HepG2 (cell line): ENCODE measurements around the gene JHY. TPM values are rescaled to one million over a fixed set of nuclear protein-coding genes. Genes with fewer than 3 reads are reported as not detected.

ENCODE experiments used
- ATAC-seq: fragments of 200-7000 bp; cut with Tn5 transposase; 3 replicates; pipeline ENCODE4 v1.9.1; 2020; ENCODE audit warnings: mild to moderate bottlenecking, moderate library complexity
- BruUV-seq: library from RNA; stranded (reverse); fragments of 400-500 nt; replicated peaks from 2 replicates; lab custom pipeline; 2021; lab: Mats Ljungman, UMichigan
- CTCF ChIA-PET: fragments of 300-600 bp; formaldehyde crosslinking; extraction: SDS; loops from one replicate; lab custom pipeline; 2021; ENCODE audit warnings: low total read pairs, inconsistent platforms, low intra/inter-chr PET ratio; lab: Yijun Ruan, JAX
- POLR2A ChIA-PET: fragments of 350-600 bp; sonication (Branson Sonifier 250); formaldehyde crosslinking; loops from one replicate; lab custom pipeline; 2020; ENCODE audit warnings: antibody characterized with exemption, inconsistent platforms; lab: Yijun Ruan, JAX
- DNase-seq: peaks from one replicate; pipeline ENCODE4 v3.0.0-alpha.2; 2015; ENCODE audit warnings: low spot score
- FAIRE-seq: peaks from 3 replicates; lab custom pipeline; 2011; peaks lifted over from hg19 to GRCh38; lab: Jason Lieb, UNC
- H2AFZ ChIP-seq: one replicate; pipeline ENCODE4 v1.6.1; 2011; ENCODE audit warnings: low read length, inconsistent platforms
- H3K27ac ChIP-seq: fragments of 300-600 bp; 3 replicates; pipeline ENCODE4 v1.8.0; 2011; ENCODE audit warnings: mixed run types, mild to moderate bottlenecking, mixed read lengths, low read length, inconsistent platforms; ENCODE audit not compliant: insufficient read depth; ENCODE audit errors: extremely low read length
- H3K27me3 ChIP-seq, 2 experiments: fragments of 200-600 bp in 1 of 2; 2 replicates in 1 of 2; 3 replicates in 1 of 2; pipeline versions ENCODE4 v1.6.0 to v1.8.0; 2011; ENCODE audit warnings: low read length in 2 of 2, mild to moderate bottlenecking in 2 of 2, moderate library complexity in 2 of 2, inconsistent platforms in 1 of 2; ENCODE audit not compliant: insufficient read depth in 2 of 2, control insufficient read depth in 1 of 2
- H3K36me3 ChIP-seq, 2 experiments: fragments of 200-600 bp in 1 of 2; replicated peaks in 1 of 2; 2 replicates in 1 of 2; 3 replicates in 1 of 2; pipeline versions ENCODE4 v1.5.1 to v1.8.0; 2011; ENCODE audit warnings: low read length in 2 of 2, inconsistent platforms in 1 of 2; ENCODE audit not compliant: insufficient read depth in 2 of 2, control insufficient read depth in 1 of 2
- H3K4me1 ChIP-seq: 2 replicates; pipeline ENCODE4 v1.5.1; 2012; ENCODE audit warnings: low read length, inconsistent platforms; ENCODE audit not compliant: insufficient read depth
- H3K4me2 ChIP-seq: 2 replicates; pipeline ENCODE4 v1.6.0; 2011; ENCODE audit warnings: low read depth, low read length, inconsistent platforms
- H3K4me3 ChIP-seq, 3 experiments: fragments of 200-600 bp in 1 of 3; sonication (generic), shearing (Covaris generic) in 1 of 3; replicated peaks in 1 of 3; 2 replicates each; pipeline ENCODE4 v1.5.1; 2011 to 2016; ENCODE audit warnings: low read length in 3 of 3, inconsistent platforms in 2 of 3, low read depth in 2 of 3, mild to moderate bottlenecking in 2 of 3, control low read depth in 1 of 3, mixed read lengths in 1 of 3; ENCODE audit not compliant: insufficient read depth in 1 of 3
- H3K79me2 ChIP-seq: one replicate; pipeline ENCODE4 v1.6.1; 2011; ENCODE audit warnings: low read length, inconsistent platforms; ENCODE audit not compliant: insufficient read depth
- H3K9ac ChIP-seq: 2 replicates; pipeline ENCODE4 v1.6.0; 2011; ENCODE audit warnings: mild to moderate bottlenecking, low read depth, low read length, inconsistent platforms; ENCODE audit not compliant: insufficient read depth
- H3K9me3 ChIP-seq: 2 replicates; pipeline ENCODE4 v1.5.1; 2012; ENCODE audit warnings: mild to moderate bottlenecking, low read length
- H4K20me1 ChIP-seq: 2 replicates; pipeline ENCODE4 v1.6.0; 2011; ENCODE audit warnings: inconsistent platforms, mild to moderate bottlenecking, low read length, moderate library complexity; ENCODE audit not compliant: insufficient read depth
- ATF7 ChIP-seq, 2 experiments: fragments of 450-650 bp in 1 of 2; sonication (generic) in 1 of 2; formaldehyde crosslinking in 1 of 2; IDR thresholded peaks; 2 replicates each; pipeline versions ENCODE4 v1.4.0 to v1.6.1; 2016 to 2020; ENCODE audit warnings: antibody characterized with exemption in 1 of 2, mild to moderate bottlenecking in 1 of 2, missing genetic modification reagents in 1 of 2
- GATAD1 ChIP-seq: IDR thresholded peaks from 2 replicates; pipeline ENCODE4 v1.6.1; 2016; ENCODE audit warnings: missing genetic modification reagents, missing compliant biosample characterization
- GRHL1 ChIP-seq: sonication (generic); formaldehyde crosslinking; conservative IDR thresholded peaks from 2 replicates; pipeline ENCODE4 v1.8.0; 2022; ENCODE audit warnings: missing genetic modification reagents
- HMGXB4 ChIP-seq, 2 experiments: sonication (generic) in 1 of 2; formaldehyde crosslinking in 1 of 2; IDR thresholded peaks; 2 replicates each; pipeline versions ENCODE4 v1.4.0 to v1.6.1; 2018 to 2020; ENCODE audit warnings: missing genetic modification reagents in 2 of 2, borderline replicate concordance in 1 of 2, low read depth in 1 of 2, mild to moderate bottlenecking in 1 of 2, missing biosample characterization in 1 of 2
- MEIS1 ChIP-seq: sonication (generic); formaldehyde crosslinking; IDR thresholded peaks from 2 replicates; pipeline ENCODE4 v1.9.0; 2021; ENCODE audit warnings: mild to moderate bottlenecking, missing genetic modification reagents, moderate library complexity, borderline replicate concordance
- RAD21 ChIP-seq: fragments of 450-650 bp; formaldehyde crosslinking; IDR thresholded peaks from 2 replicates; pipeline ENCODE4 v1.5.0; 2020; ENCODE audit warnings: mild to moderate bottlenecking
- SMYD3 ChIP-seq: sonication (generic); formaldehyde crosslinking; IDR thresholded peaks from 2 replicates; pipeline ENCODE4 v1.8.1; 2023; ENCODE audit warnings: mild to moderate bottlenecking, missing genetic modification reagents
- ZBTB7B ChIP-seq: sonication (generic); formaldehyde crosslinking; IDR thresholded peaks from 2 replicates; pipeline ENCODE4 v1.4.0; 2020; ENCODE audit warnings: missing genetic modification reagents
- ZNF263 ChIP-seq: sonication (generic); formaldehyde crosslinking; IDR thresholded peaks from 2 replicates; pipeline ENCODE4 v1.4.0; 2020; ENCODE audit warnings: missing genetic modification reagents
- ZNF275 ChIP-seq: sonication (generic); formaldehyde crosslinking; IDR thresholded peaks from 2 replicates; pipeline ENCODE4 v1.8.0; 2022; ENCODE audit warnings: missing genetic modification reagents, mild to moderate bottlenecking, inconsistent platforms, borderline replicate concordance
- ZNF281 ChIP-seq: sonication (generic); formaldehyde crosslinking; IDR thresholded peaks from 2 replicates; pipeline ENCODE4 v1.4.0; 2020; ENCODE audit warnings: missing genetic modification reagents, borderline replicate concordance
- ZNF496 ChIP-seq: sonication (generic); formaldehyde crosslinking; IDR thresholded peaks from 2 replicates; pipeline ENCODE4 v1.8.1; 2023; ENCODE audit warnings: mild to moderate bottlenecking, moderate library complexity, missing genetic modification reagents; ENCODE audit not compliant: insufficient replicate concordance
- ZNF556 ChIP-seq: sonication (generic); formaldehyde crosslinking; IDR thresholded peaks from 2 replicates; pipeline ENCODE4 v1.4.0; 2020; ENCODE audit warnings: mild to moderate bottlenecking, missing genetic modification reagents, borderline replicate concordance
- ZNF652 ChIP-seq: IDR thresholded peaks from 2 replicates; pipeline ENCODE4 v1.6.1; 2016; ENCODE audit warnings: low read depth, borderline replicate concordance
- ZNF772 ChIP-seq: sonication (generic); formaldehyde crosslinking; IDR thresholded peaks from 2 replicates; pipeline ENCODE4 v1.5.0; 2020; ENCODE audit warnings: mild to moderate bottlenecking, missing genetic modification reagents
- ZNF784 ChIP-seq: sonication (generic); formaldehyde crosslinking; IDR thresholded peaks from 2 replicates; pipeline ENCODE4 v1.5.1; 2020; ENCODE audit warnings: missing genetic modification reagents, mild to moderate bottlenecking, borderline replicate concordance
- WGBS: methylation state at CpG from one replicate; pipeline ENCODE4 v1.1.6; 2017; ENCODE audit warnings: low lambda C conversion rate; 5-methylcytosine and 5-hydroxymethylcytosine counted together
- in situ Hi-C: cut with HindIII; loops from 2 replicates; pipeline ENCODE4 v1.10.0; 2017; ENCODE audit warnings: low pct_unique_long_range_greater_than_20kb; ENCODE audit not compliant: extremely low pct_ligation_motif_present
- intact Hi-C: fragments of 100-400 bp; cut with micrococcal nuclease; formaldehyde crosslinking; loops from one replicate; pipeline ENCODE4 v1.10.0; 2022; ENCODE audit not compliant: unreplicated experiment
- polyA plus RNA-seq, 8 experiments: library from polyadenylated mRNA; depleted of rRNA in 3 of 8; stranded (reverse) in 7 of 8; unstranded in 1 of 8; fragments of >200 nt; fragmentation: Illumina TruSeq in 4 of 8; extraction: Trizol in 4 of 8; gene quantifications; 2 replicates each; pipeline versions ENCODE4 v1.2.1 to v1.2.3, GENCODE V29; 2011 to 2016; ENCODE audit warnings: low read depth in 4 of 8, missing spikeins in 1 of 8, mixed read lengths in 1 of 8; ENCODE audit not compliant: insufficient read depth in 1 of 8
- total RNA-seq, 5 experiments: library from RNA; depleted of rRNA; stranded (reverse); fragments of >200 nt; fragmentation: Illumina TruSeq; extraction: Trizol; gene quantifications; 2 replicates each; pipeline ENCODE4 v1.2.3, GENCODE V29; 2016; ENCODE audit warnings: low read depth in 1 of 5

JHY gene
- total and polyA plus RNA-seq, 2 of the 13 experiments (the other 11 are each of a cell fraction or from before 2014, with no cell fraction given): not detected

- no peak overlapping the region for H3K9ac ChIP-seq
- no peaks in the 10 kb centered on the region for H3K4me1 ChIP-seq
- H3K79me2 ChIP-seq: no peaks in the 10 kb centered on the region
- CTCF ChIA-PET: no interaction called here
- no peak overlapping the region for H3K27ac ChIP-seq
- H3K36me3 ChIP-seq: no peaks in the 10 kb centered on the region
- no peak overlapping the region for H3K4me3 ChIP-seq
- in situ Hi-C loops: no loop called here
- 22% methylated on average over 2 of the region's 2 CpGs for WGBS
- no peak for ATAC-seq
- H2AFZ ChIP-seq: no peak overlapping the region
- no peaks in the 10 kb centered on the region for H3K9me3 ChIP-seq
- no peaks in the 10 kb centered on the region for H4K20me1 ChIP-seq
- intact Hi-C loops: no loop called here
- peaks cover 0 to 17% of the 10 kb centered on the region in 2 experiments; a peak in 1 of 5 replicates for H3K27me3 ChIP-seq
- no peak overlapping the region for H3K4me2 ChIP-seq
- DNase-seq: no peak
- POLR2A ChIA-PET: no interaction called here
- FAIRE-seq: no peak
- no TSS peak for BruUV-seq
- TF ChIP-seq ZNF652: no peak
- no peak for TF ChIP-seq ZNF263 (CRISPR knock-in tag)
- TF ChIP-seq ZNF784 (CRISPR knock-in tag): no peak
- TF ChIP-seq HMGXB4 (CRISPR knock-in tag; IDR thresholded peaks at IDR 0.05; ENCODE audit: borderline replicate concordance in 1 of 2, low read depth in 1 of 2): no peak
- TF ChIP-seq SMYD3 (CRISPR knock-in tag): no peak
- TF ChIP-seq RAD21 (CRISPR knock-in tag): no peak
- TF ChIP-seq GRHL1 (CRISPR knock-in tag): no peak
- no peak for TF ChIP-seq ZNF496 (CRISPR knock-in tag)
- no peak for TF ChIP-seq GATAD1 (CRISPR knock-in tag)
- no peak for TF ChIP-seq ZNF556
- no peak for TF ChIP-seq ZNF772 (CRISPR knock-in tag)
- TF ChIP-seq ATF7 (IDR thresholded peaks at IDR 0.05): no peak
- TF ChIP-seq ATF7 (CRISPR knock-in tag; IDR thresholded peaks at IDR 0.05): no peak
- no peak for TF ChIP-seq MEIS1
- TF ChIP-seq ZNF281 (CRISPR knock-in tag): no peak
- no peak for TF ChIP-seq ZNF275 (CRISPR knock-in tag)
- TF ChIP-seq ZBTB7B (CRISPR knock-in tag): no peak
Measured at GRCh38 chr11:122923302-122923701, 40.7 kb downstream of the JHY start.
